Measurements from ENCODE around the gene NXPE3.

NXPE3 gene

GRCh38 chr3:101813817-101814440 is 34.9 kb downstream of the NXPE3 start:
- H3K27me3 ChIP-seq (replicated peaks; ENCODE audit: control insufficient read depth, insufficient read depth, low read length, poor library complexity, severe bottlenecking) = no peaks in the 10 kb centered on the region
- H3K4me1 ChIP-seq (ENCODE audit: control insufficient read depth, insufficient read depth, low read length, poor library complexity, severe bottlenecking) = peaks cover 3% of the 10 kb centered on the region
- no peak for DNase-seq
- no peak overlapping the region for H3K4me3 ChIP-seq (ENCODE audit: insufficient read depth, low read depth, low read length, poor library complexity, severe bottlenecking)
- H3K9me3 ChIP-seq (ENCODE audit: control insufficient read depth, low read length) = no peaks in the 10 kb centered on the region
- H3K27ac ChIP-seq (ENCODE audit: insufficient read depth, low read length, poor library complexity, severe bottlenecking) = no peak overlapping the region
- peaks cover 13% of the 10 kb centered on the region for H3K36me3 ChIP-seq (ENCODE audit: control insufficient read depth, insufficient read depth, low read length)

GRCh38 chr3:101814835-101815234 is 35.8 kb downstream of the NXPE3 start:
- Histone ChIP-seq H3K27me3 (replicated peaks; ENCODE audit: control insufficient read depth, insufficient read depth, low read length, poor library complexity, severe bottlenecking) (no peaks in the 10 kb centered on the region), H3K27ac (ENCODE audit: insufficient read depth, low read length, poor library complexity, severe bottlenecking) (no peak overlapping the region)
- no peak for DNase-seq

GRCh38 chr3:101816215-101817149 is 37.5 kb downstream of the NXPE3 start:
- Histone ChIP-seq H3K4me3 (ENCODE audit: insufficient read depth, low read depth, low read length, poor library complexity, severe bottlenecking) (no peak overlapping the region), H3K27me3 (replicated peaks; ENCODE audit: control insufficient read depth, insufficient read depth, low read length, poor library complexity, severe bottlenecking) (no peaks in the 10 kb centered on the region), H3K36me3 (ENCODE audit: control insufficient read depth, insufficient read depth, low read length) (peaks cover 13% of the 10 kb centered on the region), H3K9me3 (ENCODE audit: control insufficient read depth, low read length) (no peaks in the 10 kb centered on the region), H3K4me1 (ENCODE audit: control insufficient read depth, insufficient read depth, low read length, poor library complexity, severe bottlenecking) (no peaks in the 10 kb centered on the region), H3K27ac (ENCODE audit: insufficient read depth, low read length, poor library complexity, severe bottlenecking) (no peak overlapping the region)
- DNase-seq = no peak

More at GRCh38 chr3:101814835-101815234, 35.8 kb downstream of the NXPE3 start:
- Histone ChIP-seq H3K9me3 (ENCODE audit: control insufficient read depth, low read length) (no peaks in the 10 kb centered on the region), H3K4me1 (ENCODE audit: control insufficient read depth, insufficient read depth, low read length, poor library complexity, severe bottlenecking) (peaks cover 2% of the 10 kb centered on the region), H3K36me3 (ENCODE audit: control insufficient read depth, insufficient read depth, low read length) (peaks cover 13% of the 10 kb centered on the region), H3K4me3 (ENCODE audit: insufficient read depth, low read depth, low read length, poor library complexity, severe bottlenecking) (no peak overlapping the region)

- Histone ChIP-seq H3K4me1 (ENCODE audit: control insufficient read depth, insufficient read depth, low read length, poor library complexity, severe bottlenecking) (no peaks in the 10 kb centered on the region), H3K27ac (ENCODE audit: insufficient read depth, low read length, poor library complexity, severe bottlenecking) (no peak overlapping the region), H3K4me3 (ENCODE audit: insufficient read depth, low read depth, low read length, poor library complexity, severe bottlenecking) (no peak overlapping the region), H3K36me3 (ENCODE audit: control insufficient read depth, insufficient read depth, low read length) (peaks cover 17% of the 10 kb centered on the region), H3K27me3 (replicated peaks; ENCODE audit: control insufficient read depth, insufficient read depth, low read length, poor library complexity, severe bottlenecking) (no peaks in the 10 kb centered on the region), H3K9me3 (ENCODE audit: control insufficient read depth, low read length) (no peaks in the 10 kb centered on the region)
- DNase-seq = no peak
Measured at GRCh38 chr3:101817992-101818391, 39.0 kb downstream of the NXPE3 start.

- Histone ChIP-seq H3K36me3 (ENCODE audit: control insufficient read depth, insufficient read depth, low read length) (peaks cover 19% of the 10 kb centered on the region), H3K9me3 (ENCODE audit: control insufficient read depth, low read length) (no peaks in the 10 kb centered on the region), H3K27ac (ENCODE audit: insufficient read depth, low read length, poor library complexity, severe bottlenecking) (no peak overlapping the region), H3K27me3 (replicated peaks; ENCODE audit: control insufficient read depth, insufficient read depth, low read length, poor library complexity, severe bottlenecking) (no peaks in the 10 kb centered on the region), H3K4me1 (ENCODE audit: control insufficient read depth, insufficient read depth, low read length, poor library complexity, severe bottlenecking) (no peaks in the 10 kb centered on the region), H3K4me3 (ENCODE audit: insufficient read depth, low read depth, low read length, poor library complexity, severe bottlenecking) (no peak overlapping the region)
- DNase-seq = no peak
Measured at GRCh38 chr3:101819649-101820206, 40.7 kb downstream of the NXPE3 start.

GRCh38 chr3:101821503-101821902 is 42.5 kb downstream of the NXPE3 start:
- H3K27ac ChIP-seq (ENCODE audit: insufficient read depth, low read length, poor library complexity, severe bottlenecking) = no peak overlapping the region

GRCh38 chr3:101823525-101823924 is 44.5 kb downstream of the NXPE3 start:
- H3K9me3 ChIP-seq (ENCODE audit: control insufficient read depth, low read length) = no peaks in the 10 kb centered on the region

More at GRCh38 chr3:101821503-101821902, 42.5 kb downstream of the NXPE3 start:
- Histone ChIP-seq H3K9me3 (ENCODE audit: control insufficient read depth, low read length) (no peaks in the 10 kb centered on the region), H3K4me1 (ENCODE audit: control insufficient read depth, insufficient read depth, low read length, poor library complexity, severe bottlenecking) (peaks cover 5% of the 10 kb centered on the region), H3K27me3 (replicated peaks; ENCODE audit: control insufficient read depth, insufficient read depth, low read length, poor library complexity, severe bottlenecking) (no peaks in the 10 kb centered on the region), H3K4me3 (ENCODE audit: insufficient read depth, low read depth, low read length, poor library complexity, severe bottlenecking) (no peak overlapping the region), H3K36me3 (ENCODE audit: control insufficient read depth, insufficient read depth, low read length) (peaks cover 19% of the 10 kb centered on the region)
- DNase-seq = no peak

GRCh38 chr3:101824702-101825101 is 45.7 kb downstream of the NXPE3 start:
- H3K27me3 ChIP-seq (replicated peaks; ENCODE audit: control insufficient read depth, insufficient read depth, low read length, poor library complexity, severe bottlenecking) = no peaks in the 10 kb centered on the region
- H3K27ac ChIP-seq (ENCODE audit: insufficient read depth, low read length, poor library complexity, severe bottlenecking) = no peak overlapping the region
- peaks cover 24% of the 10 kb centered on the region for H3K4me1 ChIP-seq (ENCODE audit: control insufficient read depth, insufficient read depth, low read length, poor library complexity, severe bottlenecking)
- DNase-seq = no peak
- H3K9me3 ChIP-seq (ENCODE audit: control insufficient read depth, low read length) = no peaks in the 10 kb centered on the region
- H3K4me3 ChIP-seq (ENCODE audit: insufficient read depth, low read depth, low read length, poor library complexity, severe bottlenecking) = no peak overlapping the region
- peaks cover 7% of the 10 kb centered on the region for H3K36me3 ChIP-seq (ENCODE audit: control insufficient read depth, insufficient read depth, low read length)

More at GRCh38 chr3:101823525-101823924, 44.5 kb downstream of the NXPE3 start:
- Histone ChIP-seq H3K4me1 (ENCODE audit: control insufficient read depth, insufficient read depth, low read length, poor library complexity, severe bottlenecking) (peaks cover 12% of the 10 kb centered on the region), H3K27ac (ENCODE audit: insufficient read depth, low read length, poor library complexity, severe bottlenecking) (no peak overlapping the region), H3K4me3 (ENCODE audit: insufficient read depth, low read depth, low read length, poor library complexity, severe bottlenecking) (no peak overlapping the region), H3K36me3 (ENCODE audit: control insufficient read depth, insufficient read depth, low read length) (peaks cover 7% of the 10 kb centered on the region), H3K27me3 (replicated peaks; ENCODE audit: control insufficient read depth, insufficient read depth, low read length, poor library complexity, severe bottlenecking) (no peaks in the 10 kb centered on the region)
- no peak for DNase-seq

- Histone ChIP-seq H3K27me3 (replicated peaks; ENCODE audit: control insufficient read depth, insufficient read depth, low read length, poor library complexity, severe bottlenecking) (no peaks in the 10 kb centered on the region), H3K4me3 (ENCODE audit: insufficient read depth, low read depth, low read length, poor library complexity, severe bottlenecking) (no peak overlapping the region), H3K36me3 (ENCODE audit: control insufficient read depth, insufficient read depth, low read length) (peaks cover 7% of the 10 kb centered on the region), H3K9me3 (ENCODE audit: control insufficient read depth, low read length) (no peaks in the 10 kb centered on the region), H3K4me1 (ENCODE audit: control insufficient read depth, insufficient read depth, low read length, poor library complexity, severe bottlenecking) (peaks cover 29% of the 10 kb centered on the region), H3K27ac (ENCODE audit: insufficient read depth, low read length, poor library complexity, severe bottlenecking) (peak overlapping the region; percentile 61)
- no peak for DNase-seq
Measured at GRCh38 chr3:101825904-101826445, 47.0 kb downstream of the NXPE3 start.

Measured in effector memory CD4-positive, alpha-beta T cell (primary cell).